AG04450 (cell line): ENCODE measurements around the gene BRCC3. TPM values are rescaled to one million over a fixed set of nuclear protein-coding genes. Genes with fewer than 3 reads are reported as not detected.

Experiments
- CTCF ChIA-PET: fragments of 300-600, 350-600 bp; formaldehyde crosslinking; extraction: SDS; loops from one replicate; lab custom pipeline; 2022; ENCODE audit warnings: antibody characterized with exemption, inconsistent platforms; lab: Charles Lee
- POLR2A ChIA-PET: fragments of 350-600 bp; formaldehyde crosslinking; extraction: SDS; loops from one replicate; lab custom pipeline; 2021; ENCODE audit warnings: antibody characterized with exemption, inconsistent platforms; lab: Yijun Ruan, JAX
- DNase-seq: peaks from one replicate; pipeline ENCODE4 v3.0.0-alpha.2; 2011; ENCODE audit warnings: low read depth, low spot score
- H3K27ac ChIP-seq: one replicate; pipeline ENCODE4 v1.5.1; 2012; ENCODE audit warnings: low read depth, low read length, control low read depth
- H3K27me3 ChIP-seq: one replicate; pipeline ENCODE4 v1.6.0; 2012; ENCODE audit warnings: low read length; ENCODE audit not compliant: control insufficient read depth, insufficient read depth
- H3K4me3 ChIP-seq: 2 replicates; pipeline ENCODE4 v1.5.1; 2011; ENCODE audit warnings: mild to moderate bottlenecking, low read depth, low read length, control low read depth
- H3K9me3 ChIP-seq: 2 replicates; pipeline ENCODE4 v1.5.1; 2012; ENCODE audit warnings: low read length; ENCODE audit not compliant: control insufficient read depth, insufficient read depth
- CTCF ChIP-seq: IDR thresholded peaks from 2 replicates; pipeline ENCODE4 v1.5.1; 2011; ENCODE audit warnings: low read depth, low read length, control low read depth, inconsistent platforms
- polyA plus RNA-seq: library from polyadenylated mRNA; depleted of rRNA; stranded (reverse); fragments of >200 nt; gene quantifications from 2 replicates; pipeline ENCODE4 v1.2.3, GENCODE V29; 2011

Gene BRCC3
- polyA plus RNA-seq, 1 experiment: 23.0 TPM

GRCh38 chrX:155068165-155068564, 3.1 kb upstream of the BRCC3 start:
- no peaks in the 10 kb centered on the region; the same call in 1 of the 2 replicates for H3K9me3 ChIP-seq
- no peak for DNase-seq
- no peak for TF ChIP-seq CTCF
- H3K4me3 ChIP-seq: no peak overlapping the region
- H3K27ac ChIP-seq: no peak overlapping the region
- POLR2A ChIA-PET: no interaction called here
- CTCF ChIA-PET: no interaction called here
- H3K27me3 ChIP-seq: no peaks in the 10 kb centered on the region

GRCh38 chrX:155069414-155069813, 1.9 kb upstream of the BRCC3 start:
- DNase-seq: no peak
- Histone ChIP-seq H3K27ac (no peak overlapping the region), H3K4me3 (peak overlapping the region; percentile 62; the same call in 1 of the 2 replicates), H3K27me3 (no peaks in the 10 kb centered on the region), H3K9me3 (no peaks in the 10 kb centered on the region; the same call in 1 of the 2 replicates)
- no peak for TF ChIP-seq CTCF
- POLR2A ChIA-PET: no interaction called here
- CTCF ChIA-PET: interaction anchor here (1.4 to 1.8 kb wide), 3 partner anchors 21 to 89 kb away, joined by 3 to 7 read pairs (median 6); no protein-coding TSS in a partner anchor

- POLR2A ChIA-PET: no interaction called here
- Histone ChIP-seq H3K9me3 (no peaks in the 10 kb centered on the region; the same call in 1 of the 2 replicates), H3K27me3 (no peaks in the 10 kb centered on the region), H3K4me3 (peak overlapping the region; percentile 62), H3K27ac (no peak overlapping the region)
- CTCF ChIA-PET: interaction anchor here (1.4 to 1.8 kb wide), 3 partner anchors 21 to 90 kb away, joined by 3 to 7 read pairs (median 6); no protein-coding TSS in a partner anchor
- no peak for DNase-seq
- TF ChIP-seq CTCF: no peak
Observed at GRCh38 chrX:155070038-155070437, 1.3 kb upstream of the BRCC3 start.

- DNase-seq: no peak
- no peaks in the 10 kb centered on the region for H3K27me3 ChIP-seq
- ChIA-PET CTCF (interaction anchor here (0.7 to 1.5 kb wide), 3 partner anchors 14 to 91 kb away, joined by 3 to 6 read pairs (median 3); no protein-coding TSS in a partner anchor), POLR2A (no interaction called here)
- no peak for TF ChIP-seq CTCF
- H3K9me3 ChIP-seq: no peaks in the 10 kb centered on the region; the same call in 1 of the 2 replicates
- H3K27ac ChIP-seq: peak overlapping the region; percentile 75
- peak overlapping the region; percentile 62 for H3K4me3 ChIP-seq
Observed at GRCh38 chrX:155070663-155070974, 689 bp upstream of the BRCC3 start.

GRCh38 chrX:155071694-155072280, 479 bp downstream of the BRCC3 start:
- DNase-seq: no peak
- no peak for TF ChIP-seq CTCF

More at GRCh38 chrX:155071694-155072280, 479 bp downstream of the BRCC3 start:
- Histone ChIP-seq H3K27me3 (no peaks in the 10 kb centered on the region), H3K9me3 (no peaks in the 10 kb centered on the region; the same call in 1 of the 2 replicates), H3K4me3 (peak overlapping the region; percentile 79), H3K27ac (peak overlapping the region; percentile 31)
- ChIA-PET CTCF (interaction anchor here (1.0 to 1.3 kb wide), 2 partner anchors 15 to 22 kb away, joined by 3 read pairs; no protein-coding TSS in a partner anchor), POLR2A (no interaction called here)
